ENCODE measurements around the gene TANGO2.

TANGO2 gene

GRCh38 chr22:20089226-20089976, 68.5 kb downstream of the TANGO2 start:
- H3K4me3 ChIP-seq (ENCODE audit: low read depth, low read length) = no peak overlapping the region
- TF ChIP-seq CTCF (IDR thresholded peaks at IDR 0.05; ENCODE audit: low read depth, low read length, missing control alignments) = no peak
- in situ Hi-C loops (cut with HindIII; ENCODE audit: low sequenced_read_pairs) = no loop called here
- DNase-seq (ENCODE audit: low read depth) = no peak

GRCh38 chr22:20089977-20090729, 69.2 kb downstream of the TANGO2 start:
- in situ Hi-C loops (cut with HindIII; ENCODE audit: low sequenced_read_pairs) = no loop called here
- DNase-seq (ENCODE audit: low read depth) = no peak
- TF ChIP-seq CTCF (IDR thresholded peaks at IDR 0.05; ENCODE audit: low read depth, low read length, missing control alignments) = no peak
- no peak overlapping the region for H3K4me3 ChIP-seq (ENCODE audit: low read depth, low read length)

GRCh38 chr22:20090730-20091240, 69.9 kb downstream of the TANGO2 start:
- no peak for TF ChIP-seq CTCF (IDR thresholded peaks at IDR 0.05; ENCODE audit: low read depth, low read length, missing control alignments)
- H3K4me3 ChIP-seq (ENCODE audit: low read depth, low read length) = no peak overlapping the region
- in situ Hi-C loops (cut with HindIII; ENCODE audit: low sequenced_read_pairs) = no loop called here
- DNase-seq (ENCODE audit: low read depth) = no peak

- DNase-seq (ENCODE audit: low read depth) = no peak
- TF ChIP-seq CTCF (IDR thresholded peaks at IDR 0.05; ENCODE audit: low read depth, low read length, missing control alignments) = no peak
- in situ Hi-C loops (cut with HindIII; ENCODE audit: low sequenced_read_pairs) = no loop called here
- H3K4me3 ChIP-seq (ENCODE audit: low read depth, low read length) = no peak overlapping the region
Observed at GRCh38 chr22:20091690-20092476, 71.0 kb downstream of the TANGO2 start.

DNA sequence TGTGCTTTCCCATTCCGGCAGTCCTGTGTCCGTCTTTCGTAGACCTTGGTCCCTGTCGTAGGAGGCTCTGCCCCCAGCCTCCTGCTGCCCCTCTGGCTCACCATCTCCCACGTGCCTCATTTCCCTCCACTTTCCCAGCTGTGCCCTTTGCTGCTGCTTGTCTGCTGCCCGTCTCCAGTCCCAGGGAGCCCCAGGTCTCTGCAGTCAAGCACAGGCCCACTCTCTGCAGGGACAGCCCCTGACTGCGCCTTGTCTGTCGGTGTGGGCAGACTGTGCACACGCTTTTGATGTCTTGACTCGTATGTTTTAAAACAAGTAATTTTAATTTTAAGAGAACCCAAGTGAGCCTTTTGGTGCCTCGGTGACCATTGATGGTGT, 71.6 kb downstream of the TANGO2 start:
- in situ Hi-C loops (cut with HindIII; ENCODE audit: low sequenced_read_pairs) = no loop called here
- H3K4me3 ChIP-seq (ENCODE audit: low read depth, low read length) = no peak overlapping the region
- no peak for DNase-seq (ENCODE audit: low read depth)
- no peak for TF ChIP-seq CTCF (IDR thresholded peaks at IDR 0.05; ENCODE audit: low read depth, low read length, missing control alignments)

All from astrocyte of the cerebellum (primary cell).